Tibial artery (tissue), 4 donors: Measurements from ENCODE around the gene LHX3.
"Not testable (repeated sequence)": the region's sequence is repeated elsewhere in the genome, so short reads cannot be mapped to it uniquely, and the experiment has no call there.

Source experiments
- DNase-seq, 2 donors: peaks; one replicate each; pipeline ENCODE4 v3.0.0-alpha.2; 2019
- H3K27ac ChIP-seq, 2 donors: fragments of 200-600 bp; sonication (generic) in 1 of 2; 1 replicate in 1 of 2; 2 replicates in 1 of 2; pipeline ENCODE4 v1.5.1; 2018 to 2019; ENCODE audit warnings: mild to moderate bottlenecking in 1 of 2
- H3K27me3 ChIP-seq, 2 donors: fragments of 200-600 bp; sonication (generic) in 1 of 2; one replicate each; pipeline versions ENCODE4 v1.5.1 to v1.6.0; 2016 to 2019
- H3K36me3 ChIP-seq, 3 donors: fragments of 200-600 bp; sonication (generic) in 2 of 3; one replicate each; pipeline ENCODE4 v1.5.1; 2016 to 2019; ENCODE audit warnings: mild to moderate bottlenecking in 2 of 3
- H3K4me1 ChIP-seq, 4 donors: fragments of 200-600 bp; sonication (generic) in 2 of 4; 1 replicate in 3 of 4; 2 replicates in 1 of 4; pipeline ENCODE4 v1.5.1; 2016 to 2019
- H3K4me3 ChIP-seq, 2 donors: fragments of 200-600 bp; sonication (generic) in 1 of 2; 1 replicate in 1 of 2; 2 replicates in 1 of 2; pipeline ENCODE4 v1.5.1; 2018 to 2019; ENCODE audit warnings: mild to moderate bottlenecking in 2 of 2
- H3K9me3 ChIP-seq, 3 donors: fragments of 200-600 bp; sonication (generic) in 1 of 3; one replicate each; pipeline ENCODE4 v1.5.1; 2016 to 2019
- CTCF ChIP-seq, 2 experiments: fragments of 200-600 bp in 1 of 2; fragments of 450-650 bp in 1 of 2; IDR thresholded peaks; one replicate each; pipeline ENCODE4 v1.5.1; 2017 to 2019; ENCODE audit warnings: antibody characterized with exemption in 2 of 2, mild to moderate bottlenecking in 1 of 2, moderate library complexity in 1 of 2
- intact Hi-C: fragments of 100-400 bp; cut with DNase I; formaldehyde crosslinking; loops from one replicate; pipeline ENCODE4 v1.15.0; 2023; ENCODE audit warnings: low total_unique reads

The LHX3 gene

GRCh38 chr9:136151848-136152542, 52.9 kb downstream of the LHX3 start:
- Histone ChIP-seq H3K36me3 (no peaks in the 10 kb centered on the region), H3K4me3 (no peak overlapping the region), H3K4me1 (no peaks in the 10 kb centered on the region), H3K9me3 (no peaks in the 10 kb centered on the region), H3K27ac (no peak overlapping the region), H3K27me3 (peaks cover 0 to 41% of the 10 kb centered on the region in 2 donors)
- TF ChIP-seq CTCF (IDR thresholded peaks at IDR 0.05): no peak
- DNase-seq: no peak
- intact Hi-C loops: no loop called here

- intact Hi-C loops: no loop called here
- Histone ChIP-seq H3K27me3 (peaks cover 0 to 44% of the 10 kb centered on the region in 2 donors), H3K4me1 (no peaks in the 10 kb centered on the region), H3K36me3 (no peaks in the 10 kb centered on the region), H3K9me3 (no peaks in the 10 kb centered on the region), H3K4me3 (no peak overlapping the region), H3K27ac (no peak overlapping the region)
- TF ChIP-seq CTCF (IDR thresholded peaks at IDR 0.05): no peak
- DNase-seq: no peak
These were observed 53.6 kb downstream of the LHX3 start for GRCh38 chr9:136151214-136151804.

- peaks cover 0 to 45% of the 10 kb centered on the region in 2 donors for H3K27me3 ChIP-seq
- H3K36me3 ChIP-seq, H3K4me1 ChIP-seq, intact Hi-C loops, DNase-seq, H3K27ac ChIP-seq, H3K4me3 ChIP-seq, H3K9me3 ChIP-seq: not testable (repeated sequence)
These were observed 54.2 kb downstream of the LHX3 start for GRCh38 chr9:136150664-136151213.

- peaks cover 0 to 45% of the 10 kb centered on the region in 2 donors for H3K27me3 ChIP-seq
- H3K36me3 ChIP-seq: no peaks in the 10 kb centered on the region
- no peak overlapping the region for H3K4me3 ChIP-seq
- intact Hi-C loops: loop anchor here (10.0 kb wide), 1 partner anchor 135 kb away; no protein-coding TSS in a partner anchor
- no peaks in the 10 kb centered on the region for H3K4me1 ChIP-seq
- no peak for TF ChIP-seq CTCF (IDR thresholded peaks at IDR 0.05)
- no peak for DNase-seq
- no peaks in the 10 kb centered on the region for H3K9me3 ChIP-seq
- H3K27ac ChIP-seq: no peak overlapping the region
These were observed 55.1 kb downstream of the LHX3 start for GRCh38 chr9:136149853-136150252.

- H3K4me3 ChIP-seq: no peak overlapping the region
- peaks cover 0 to 45% of the 10 kb centered on the region in 2 donors for H3K27me3 ChIP-seq
- DNase-seq: no peak
- no peak for TF ChIP-seq CTCF (IDR thresholded peaks at IDR 0.05)
- intact Hi-C loops: loop anchor here (10.0 kb wide), 1 partner anchor 135 kb away; no protein-coding TSS in a partner anchor
- H3K36me3 ChIP-seq: no peaks in the 10 kb centered on the region
- H3K4me1 ChIP-seq: no peaks in the 10 kb centered on the region
- H3K9me3 ChIP-seq: no peaks in the 10 kb centered on the region
- H3K27ac ChIP-seq: no peak overlapping the region
These were observed 55.6 kb downstream of the LHX3 start for GRCh38 chr9:136149337-136149736.

GRCh38 chr9:136148766-136149165, 56.2 kb downstream of the LHX3 start:
- Histone ChIP-seq H3K27me3 (peaks cover 0 to 51% of the 10 kb centered on the region in 2 donors), H3K9me3 (no peaks in the 10 kb centered on the region), H3K4me3 (no peak overlapping the region), H3K4me1 (no peaks in the 10 kb centered on the region), H3K36me3 (no peaks in the 10 kb centered on the region), H3K27ac (no peak overlapping the region)
- TF ChIP-seq CTCF (IDR thresholded peaks at IDR 0.05): no peak
- intact Hi-C loops: loop anchor here (10.0 kb wide), 1 partner anchor 136 kb away; no protein-coding TSS in a partner anchor
- DNase-seq: no peak
